K562 (cell line): Measurements from ENCODE around the gene ZKSCAN8. TPM values are rescaled to one million over a fixed set of nuclear protein-coding genes. Genes with fewer than 3 reads are reported as not detected.
A peak's percentile ranks its signal among the peaks of the same experiment; 100 is the strongest.

Experiments used
- AFF1 ChIP-seq, 2 experiments: fragments of 450-650 bp; IDR thresholded peaks; 2 replicates each; pipeline ENCODE4 v1.6.1; 2018; ENCODE audit warnings: mild to moderate bottlenecking in 2 of 2, low read depth in 1 of 2; ENCODE audit not compliant: partially characterized antibody in 2 of 2
- ATF6 ChIP-seq: sonication (generic); formaldehyde crosslinking; IDR thresholded peaks from 2 replicates; pipeline ENCODE4 v1.4.0; 2020; ENCODE audit warnings: mild to moderate bottlenecking, missing genetic modification reagents
- CBX2 ChIP-seq: fragments of 200-600 bp; sonication (generic); IDR thresholded peaks from one replicate; pipeline ENCODE4 v1.6.1; 2012; ENCODE audit warnings: mild to moderate bottlenecking, low read length, inconsistent platforms; ENCODE audit not compliant: insufficient read depth, poor library complexity, severe bottlenecking
- CBX8 ChIP-seq: fragments of 200-600 bp; sonication (generic); IDR thresholded peaks from 2 replicates; pipeline ENCODE4 v1.6.1; 2012; ENCODE audit warnings: borderline replicate concordance, mixed run types, low read depth, mild to moderate bottlenecking, moderate library complexity, mixed read lengths, low read length, control low read depth, inconsistent platforms; ENCODE audit not compliant: poor library complexity, severe bottlenecking; ENCODE audit errors: extremely low read depth
- GABPA ChIP-seq: fragments of 200-800 bp; sonication (Bioruptor generic); conservative IDR thresholded peaks from 2 replicates; pipeline ENCODE4 v1.6.1; 2016; ENCODE audit warnings: low read depth, missing genetic modification characterization, missing compliant biosample characterization
- GABPB2 ChIP-seq: fragments of 250-450 bp; sonication (Bioruptor Pico); conservative IDR thresholded peaks from 2 replicates; pipeline ENCODE4 v1.5.1; 2021; ENCODE audit warnings: mild to moderate bottlenecking
- GTF2A2 ChIP-seq: IDR thresholded peaks from 2 replicates; pipeline ENCODE4 v1.6.1; 2016; ENCODE audit warnings: mild to moderate bottlenecking, missing genetic modification characterization, missing compliant biosample characterization
- HNRNPK ChIP-seq: fragments of 200-400 bp; formaldehyde crosslinking; IDR thresholded peaks from one replicate; pipeline ENCODE4 v1.6.1; 2018; ENCODE audit warnings: mild to moderate bottlenecking, low read depth, low read length; ENCODE audit not compliant: poor library complexity, severe bottlenecking
- NFYB ChIP-seq: IDR thresholded peaks from 2 replicates; pipeline ENCODE4 v1.6.1; 2011; ENCODE audit warnings: mild to moderate bottlenecking, moderate library complexity; ENCODE audit not compliant: insufficient read length; ENCODE audit errors: extremely low read depth
- PATZ1 ChIP-seq: fragments of 250-450 bp; sonication (Bioruptor Pico); IDR thresholded peaks from 2 replicates; pipeline ENCODE4 v1.5.0; 2020; ENCODE audit warnings: mild to moderate bottlenecking, borderline replicate concordance
- PHF20 ChIP-seq: fragments of 450-650 bp; IDR thresholded peaks from 2 replicates; pipeline ENCODE4 v1.6.1; 2018; ENCODE audit not compliant: partially characterized antibody
- PHTF2 ChIP-seq: fragments of 250-450 bp; sonication (Bioruptor Pico); IDR thresholded peaks from 2 replicates; pipeline ENCODE4 v1.5.0; 2021; ENCODE audit warnings: mild to moderate bottlenecking
- TGIF2 ChIP-seq: sonication (generic); formaldehyde crosslinking; IDR thresholded peaks from 2 replicates; pipeline ENCODE4 v1.8.1; 2022; ENCODE audit warnings: mild to moderate bottlenecking, missing genetic modification reagents, moderate library complexity
- ZBTB17 ChIP-seq: fragments of 450-650 bp; formaldehyde crosslinking; IDR thresholded peaks from 2 replicates; pipeline ENCODE4 v1.4.0; 2020; ENCODE audit warnings: mild to moderate bottlenecking
- ZNF57 ChIP-seq: fragments of 450-650 bp; formaldehyde crosslinking; IDR thresholded peaks from 2 replicates; pipeline ENCODE4 v1.4.0; 2020; ENCODE audit warnings: mild to moderate bottlenecking, moderate library complexity
- ZSCAN29 ChIP-seq: fragments of 450-650 bp; IDR thresholded peaks from 2 replicates; pipeline ENCODE4 v1.6.1; 2017
- polyA plus RNA-seq, 8 experiments: library from polyadenylated mRNA; depleted of rRNA in 4 of 8; stranded (reverse) in 5 of 8; unstranded in 3 of 8; fragments of >200 nt; fragmentation: Nextera tagmentation in 2 of 8; fragmentation: Illumina TruSeq in 1 of 8; extraction: Ambion mirVana in 2 of 8; extraction: Trizol in 1 of 8; gene quantifications; 2 replicates each; pipeline versions ENCODE4 v1.2.1 to v1.2.3, GENCODE V29; 2011 to 2014; ENCODE audit warnings: inconsistent platforms in 1 of 8, missing spikeins in 1 of 8
- total RNA-seq, 7 experiments: library from RNA; depleted of rRNA in 6 of 7; stranded (reverse); fragments of >200 nt in 6 of 7; fragmentation: Illumina TruSeq in 2 of 7; extraction: Trizol in 2 of 7; gene quantifications; 2 replicates each; pipeline versions ENCODE4 v1.2.1 to v1.2.3, GENCODE V29; 2011 to 2021; ENCODE audit warnings: low replicate concordance in 1 of 7

ZKSCAN8 gene
- total and polyA plus RNA-seq, 9 of the 15 experiments (the other 6 are each of a cell fraction or from before 2014, with no cell fraction given): 3.3 to 37.7 (median 21.7) TPM

- TF ChIP-seq ZSCAN29 (0 out of 2 replicates have a peak, but pooled peaks have one; percentile 49), ZBTB17 (CRISPR knock-in tag) (peak; percentile 43; the same call in 1 of the 2 replicates), GABPB2 (no peak), GABPA (peak; percentile 97), CBX2 (no peak), PHTF2 (CRISPR knock-in tag) (no peak), NFYB (no peak), HNRNPK (no peak), PHF20 (peak; percentile 93), GTF2A2 (tag) (no peak), CBX8 (no peak), ATF6 (CRISPR knock-in tag) (peak; percentile 98), AFF1 (IDR thresholded peaks at IDR 0.05; ENCODE audit: low read depth in 1 of 2, partially characterized antibody in 2 of 2) (peak; percentile 50 to 88), TGIF2 (no peak; the same call in 1 of the 2 replicates), ZNF57 (CRISPR knock-in tag) (no peak; the same call in 1 of the 2 replicates), PATZ1 (CRISPR knock-in tag) (no peak)
These were observed at the start of gene ZKSCAN8 (continued) for GRCh38 chr6:28141500-28142329.
